SKM-1 (cell line): ENCODE data around the gene SLIT3.

Source experiments
- DNase-seq: peaks from one replicate; lab custom pipeline; 2025; ENCODE audit not compliant: unreplicated experiment; lab: John Stamatoyannopoulos, UW

The SLIT3 gene

GRCh38 chr5:168693297-168693696 lies 607.6 kb downstream of the SLIT3 start:
- no peak for DNase-seq

- no peak for DNase-seq
Measured at GRCh38 chr5:168691891-168692290, 609.0 kb downstream of the SLIT3 start.

- DNase-seq: no peak
Measured at GRCh38 chr5:168689260-168689659, 611.7 kb downstream of the SLIT3 start.

- DNase-seq: no peak
Measured at GRCh38 chr5:168686837-168687236, 614.1 kb downstream of the SLIT3 start.

- no peak for DNase-seq
Measured at GRCh38 chr5:168685566-168685965, 615.4 kb downstream of the SLIT3 start.

- DNase-seq: no peak
Measured at GRCh38 chr5:168683927-168684295, 617.0 kb downstream of the SLIT3 start.

- DNase-seq: no peak
Measured at GRCh38 chr5:168683247-168683926, 617.6 kb downstream of the SLIT3 start.

- no peak for DNase-seq
Measured at GRCh38 chr5:168681556-168682183, 619.3 kb downstream of the SLIT3 start.

GRCh38 chr5:168680395-168680794 lies 620.5 kb downstream of the SLIT3 start:
- DNase-seq: no peak

- DNase-seq: peak; percentile 52
Measured at GRCh38 chr5:168679515-168679920, 621.4 kb downstream of the SLIT3 start.

- DNase-seq: no peak
Measured at GRCh38 chr5:168676501-168676900, 624.4 kb downstream of the SLIT3 start.

- DNase-seq: no peak
Measured at GRCh38 chr5:168675883-168676408, 625.0 kb downstream of the SLIT3 start.

GRCh38 chr5:168674893-168675482 lies 626.0 kb downstream of the SLIT3 start:
- no peak for DNase-seq

GRCh38 chr5:168672888-168673287 lies 628.1 kb downstream of the SLIT3 start:
- no peak for DNase-seq

GRCh38 chr5:168672016-168672415 lies 628.9 kb downstream of the SLIT3 start:
- DNase-seq: no peak

- DNase-seq: no peak
Measured at GRCh38 chr5:168670881-168671575, 629.9 kb downstream of the SLIT3 start.

GRCh38 chr5:168669668-168670378 lies 631.1 kb downstream of the SLIT3 start:
- no peak for DNase-seq

- DNase-seq: no peak
Measured at GRCh38 chr5:168669156-168669555, 631.8 kb downstream of the SLIT3 start.

- DNase-seq: no peak
Measured at GRCh38 chr5:168668078-168668477, 632.9 kb downstream of the SLIT3 start.

- no peak for DNase-seq
Measured at GRCh38 chr5:168667301-168667840, 633.6 kb downstream of the SLIT3 start.

- no peak for DNase-seq
Measured at GRCh38 chr5:168666356-168666755, 634.6 kb downstream of the SLIT3 start.
